ENCODE data around the gene CACUL1.

DNA sequence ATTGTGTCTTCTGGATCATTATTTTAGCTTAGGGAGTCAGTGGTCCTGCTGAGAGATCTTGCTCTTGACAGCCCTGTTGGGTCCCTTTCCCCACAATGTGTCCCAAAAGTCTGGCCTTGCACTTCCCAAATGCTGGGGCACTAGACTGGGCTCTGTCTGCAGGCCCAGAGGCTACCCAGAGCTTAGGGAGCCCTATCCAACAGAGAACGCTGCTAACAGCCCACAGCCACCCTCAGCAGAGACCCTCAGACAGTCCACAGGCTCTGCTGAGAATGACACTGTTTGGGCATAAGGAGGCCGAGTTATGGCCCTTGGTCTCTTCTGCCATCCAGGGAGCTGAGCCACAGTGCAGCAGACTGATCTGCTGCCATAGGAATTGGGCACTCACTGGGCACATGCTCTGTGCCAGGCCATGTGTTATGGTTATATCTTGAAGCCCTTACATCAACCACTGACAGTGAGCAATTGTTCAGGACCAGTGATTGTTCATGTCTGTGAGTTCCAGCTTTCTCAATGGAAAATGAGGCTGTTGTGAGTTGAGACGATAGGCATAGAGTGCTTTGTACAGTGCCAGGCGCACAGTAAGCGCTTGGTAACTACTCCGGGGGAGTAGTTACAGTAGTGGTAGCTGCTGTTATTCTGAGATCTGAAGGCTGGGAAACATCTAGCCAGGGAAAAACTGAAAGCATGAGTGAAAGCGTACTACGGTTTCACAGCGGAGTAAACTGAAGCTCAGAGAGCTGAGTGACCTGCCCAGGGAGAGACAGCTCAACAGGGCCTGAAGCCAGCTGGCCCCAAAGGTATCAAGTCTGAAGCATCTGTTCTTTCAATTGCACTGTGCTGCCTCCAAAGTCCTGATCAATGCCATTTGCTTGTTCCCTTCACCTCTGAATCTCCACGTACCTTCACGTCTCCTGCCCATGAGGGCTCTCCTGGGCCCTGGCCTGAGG lies 81.7 kb downstream of the CACUL1 start:
- TF ChIP-seq, protein P1, sequence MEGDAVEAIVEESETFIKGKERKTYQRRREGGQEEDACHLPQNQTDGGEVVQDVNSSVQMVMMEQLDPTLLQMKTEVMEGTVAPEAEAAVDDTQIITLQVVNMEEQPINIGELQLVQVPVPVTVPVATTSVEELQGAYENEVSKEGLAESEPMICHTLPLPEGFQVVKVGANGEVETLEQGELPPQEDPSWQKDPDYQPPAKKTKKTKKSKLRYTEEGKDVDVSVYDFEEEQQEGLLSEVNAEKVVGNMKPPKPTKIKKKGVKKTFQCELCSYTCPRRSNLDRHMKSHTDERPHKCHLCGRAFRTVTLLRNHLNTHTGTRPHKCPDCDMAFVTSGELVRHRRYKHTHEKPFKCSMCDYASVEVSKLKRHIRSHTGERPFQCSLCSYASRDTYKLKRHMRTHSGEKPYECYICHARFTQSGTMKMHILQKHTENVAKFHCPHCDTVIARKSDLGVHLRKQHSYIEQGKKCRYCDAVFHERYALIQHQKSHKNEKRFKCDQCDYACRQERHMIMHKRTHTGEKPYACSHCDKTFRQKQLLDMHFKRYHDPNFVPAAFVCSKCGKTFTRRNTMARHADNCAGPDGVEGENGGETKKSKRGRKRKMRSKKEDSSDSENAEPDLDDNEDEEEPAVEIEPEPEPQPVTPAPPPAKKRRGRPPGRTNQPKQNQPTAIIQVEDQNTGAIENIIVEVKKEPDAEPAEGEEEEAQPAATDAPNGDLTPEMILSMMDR (IDR thresholded peaks at IDR 0.05), result no peak
- no peak for TF ChIP-seq POLR2A (IDR thresholded peaks at IDR 0.05)
